GF-D8 (cell line): ENCODE results near the gene NACC1.

Source experiments
- DNase-seq: peaks from one replicate; lab custom pipeline; 2025; lab: John Stamatoyannopoulos, UW

The NACC1 gene

DNA sequence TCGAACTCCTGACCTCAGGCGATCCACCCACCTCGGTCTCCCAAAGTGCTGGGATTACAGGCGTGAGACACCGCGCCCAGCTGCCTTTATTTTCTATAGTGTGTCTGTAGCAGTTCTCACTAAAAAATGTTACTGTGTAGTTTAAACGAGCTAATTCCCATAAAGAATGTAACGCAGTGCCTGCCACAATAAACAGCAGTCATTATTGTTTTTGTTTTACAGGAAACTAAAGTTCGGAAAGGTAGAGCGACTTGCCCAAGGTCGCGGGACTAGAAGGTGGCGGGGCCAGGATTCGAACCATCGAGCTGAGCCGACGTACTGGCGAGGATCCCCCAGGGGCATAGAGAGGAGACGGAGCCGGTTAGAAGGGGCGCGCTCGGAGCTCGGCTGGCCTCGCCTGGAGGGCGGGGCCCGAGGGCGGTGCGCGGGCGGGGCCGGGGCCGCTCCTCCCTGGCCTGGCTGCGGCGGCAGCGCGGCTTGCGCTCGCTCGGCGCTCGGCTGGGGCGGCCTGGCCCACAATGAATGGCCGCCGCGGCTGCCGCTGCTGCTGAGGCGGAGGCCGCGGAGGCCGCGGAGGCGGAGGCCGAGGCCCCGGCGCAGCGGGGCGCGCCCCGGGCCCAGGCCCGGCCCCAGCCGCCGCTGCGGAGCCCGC, at the start of gene NACC1:
Gene NACC1, plus strand, starts transcription at position 493 of the 652 bp plus-strand sequence. CDS start 16,944 bp downstream, outside the sequence.
- DNase-seq = peak; percentile 80

DNA sequence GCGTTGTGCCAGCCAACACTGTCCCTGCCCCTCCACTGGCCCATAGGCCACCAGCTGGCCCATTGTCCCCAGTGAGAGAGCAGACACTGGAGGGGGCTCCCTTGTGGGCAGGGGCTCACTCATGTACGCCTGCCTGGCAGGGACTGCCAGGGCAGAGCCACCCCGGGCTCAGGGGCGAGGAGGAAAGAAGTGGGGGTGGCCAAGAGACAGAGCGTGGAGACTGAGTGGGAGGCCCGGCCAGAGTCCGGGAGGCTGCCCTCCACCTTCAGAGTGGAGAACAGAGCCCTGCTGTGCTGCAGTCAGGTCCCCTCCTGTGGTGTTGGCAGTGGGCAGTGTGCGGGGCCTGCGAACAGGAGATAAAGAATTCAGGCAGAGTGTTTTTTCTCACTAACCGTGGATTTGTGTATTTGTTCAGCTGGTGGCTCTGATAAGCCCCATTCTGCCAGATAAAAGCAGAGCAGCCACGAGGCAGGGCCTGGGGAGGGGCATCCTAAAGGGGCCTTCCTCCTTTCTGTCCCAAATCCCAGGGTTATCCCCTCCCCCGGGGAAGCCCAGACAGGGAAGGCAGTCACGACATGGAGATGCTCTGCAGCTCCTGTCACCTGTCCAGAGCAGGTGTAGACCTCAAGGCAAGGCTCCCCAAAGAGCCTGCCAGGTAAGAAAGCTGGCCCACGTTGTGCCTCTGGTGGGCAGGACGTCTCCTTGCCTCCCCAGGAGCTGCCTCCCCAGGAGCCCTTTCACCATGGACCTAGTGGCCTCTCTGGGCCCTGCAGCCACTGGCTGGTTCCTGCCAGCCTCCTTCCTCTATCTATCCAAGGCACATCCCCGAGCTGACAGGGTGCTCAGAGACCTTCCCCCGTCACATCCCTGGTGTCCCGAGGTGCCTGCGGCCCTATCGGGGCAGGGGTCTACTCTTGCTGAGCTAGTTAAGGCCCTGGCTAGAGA, 48.4 kb upstream of the NACC1 start:
- DNase-seq = no peak

DNA sequence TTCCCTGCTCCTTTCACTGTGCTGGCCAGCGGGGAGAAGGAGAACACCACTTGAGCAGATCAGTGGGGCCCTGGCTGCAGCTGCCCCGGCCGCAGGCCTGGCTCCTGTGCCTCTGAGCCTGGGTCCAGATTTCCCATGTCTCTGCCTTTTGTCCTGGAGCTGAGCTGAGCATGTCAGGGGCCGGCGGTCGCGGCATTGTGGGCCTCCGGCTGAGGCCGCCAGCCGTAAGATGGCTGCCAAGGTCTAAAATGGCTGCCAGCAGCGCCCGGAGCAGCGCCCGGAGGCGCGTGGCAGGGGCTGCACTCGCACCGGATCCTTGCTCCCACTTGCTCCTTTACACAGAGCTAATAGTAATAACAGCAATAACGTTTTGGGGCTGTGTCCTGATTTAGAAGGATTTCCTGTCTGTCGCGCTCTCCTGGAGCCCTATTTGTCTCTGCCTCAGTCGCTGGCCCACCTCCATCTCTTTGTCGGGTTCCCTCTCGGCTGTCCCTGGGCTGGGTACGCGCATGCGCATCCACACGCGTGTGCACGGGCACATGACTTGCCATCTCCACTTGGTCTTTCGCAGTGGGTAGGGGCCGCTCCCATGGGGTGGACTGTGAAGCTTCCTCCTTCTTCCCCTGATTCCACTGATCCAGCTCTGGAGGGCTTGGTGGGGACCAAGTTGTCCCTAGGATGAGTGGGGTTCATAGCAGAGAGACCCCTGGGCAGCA, 47.5 kb upstream of the NACC1 start:
- no peak for DNase-seq

DNA sequence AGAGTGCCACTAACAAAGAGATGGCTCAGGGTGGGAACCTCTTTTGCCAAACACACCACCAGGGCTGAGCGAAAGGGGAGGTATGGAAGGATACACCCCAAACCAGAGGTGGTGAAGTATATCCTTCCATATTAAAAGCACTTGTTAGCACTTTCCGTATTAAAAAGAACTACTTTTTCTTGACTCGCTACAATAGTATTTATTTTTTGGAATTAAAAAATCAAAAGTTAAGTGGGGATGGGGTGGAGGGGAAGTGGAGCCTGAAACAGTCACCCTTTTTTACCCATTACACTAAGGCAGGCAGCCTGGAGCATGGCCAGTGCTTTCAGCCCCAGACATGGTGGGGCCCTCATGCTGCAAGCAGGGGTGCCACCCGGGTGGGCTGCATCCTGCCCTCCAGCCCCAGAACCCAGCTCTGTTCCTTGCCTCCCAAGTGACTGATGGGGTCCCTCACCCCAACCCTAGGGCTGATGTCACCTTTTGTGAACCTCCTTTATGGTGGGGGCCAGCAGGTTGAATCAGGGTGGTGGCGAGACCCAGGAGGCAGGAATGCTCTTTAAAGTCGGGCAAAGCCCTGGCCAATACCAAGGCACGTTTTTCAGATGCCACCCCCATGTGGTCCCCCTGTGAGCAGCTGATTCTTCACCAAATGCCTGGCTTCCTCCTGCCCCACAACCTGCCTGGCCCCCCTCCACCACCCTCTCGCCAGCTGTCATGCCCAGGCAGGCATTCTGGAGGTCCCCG, 46.4 kb upstream of the NACC1 start:
- DNase-seq = no peak

DNA sequence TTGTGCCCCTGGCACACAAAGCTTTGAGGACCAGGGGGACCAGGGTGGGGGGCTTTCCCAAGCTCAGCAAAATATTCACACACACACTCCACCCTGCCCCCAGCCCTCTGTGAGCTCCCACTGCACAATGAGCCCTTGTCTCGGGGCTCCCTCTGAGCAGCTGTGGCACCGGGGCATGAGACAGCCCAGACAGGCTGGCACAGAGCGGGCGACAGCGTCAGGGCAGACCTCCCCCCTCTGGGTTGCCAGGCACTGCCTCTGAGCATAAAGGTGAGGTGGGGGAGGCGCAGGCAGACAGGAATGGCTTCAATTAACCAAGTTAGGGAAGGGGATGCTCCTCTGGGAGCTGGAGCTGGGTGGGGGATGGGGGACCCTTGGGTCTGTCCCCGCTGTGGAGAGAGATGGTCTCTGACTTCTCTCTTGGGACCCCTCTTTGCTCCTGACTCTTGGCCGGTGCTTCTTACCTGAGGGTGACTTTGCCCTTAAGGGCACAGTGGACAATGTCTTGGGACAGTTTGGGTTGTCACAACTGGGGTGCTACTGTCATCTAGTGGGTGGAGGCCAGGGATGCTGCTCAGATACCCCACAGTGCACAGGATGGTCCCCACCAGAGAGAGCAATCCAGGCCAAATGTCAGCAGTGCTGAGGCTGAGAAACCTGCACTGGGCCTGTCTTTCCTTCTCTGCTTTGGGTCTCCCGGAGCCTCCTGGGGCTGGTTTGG, 45.7 kb upstream of the NACC1 start:
- no peak for DNase-seq

DNA sequence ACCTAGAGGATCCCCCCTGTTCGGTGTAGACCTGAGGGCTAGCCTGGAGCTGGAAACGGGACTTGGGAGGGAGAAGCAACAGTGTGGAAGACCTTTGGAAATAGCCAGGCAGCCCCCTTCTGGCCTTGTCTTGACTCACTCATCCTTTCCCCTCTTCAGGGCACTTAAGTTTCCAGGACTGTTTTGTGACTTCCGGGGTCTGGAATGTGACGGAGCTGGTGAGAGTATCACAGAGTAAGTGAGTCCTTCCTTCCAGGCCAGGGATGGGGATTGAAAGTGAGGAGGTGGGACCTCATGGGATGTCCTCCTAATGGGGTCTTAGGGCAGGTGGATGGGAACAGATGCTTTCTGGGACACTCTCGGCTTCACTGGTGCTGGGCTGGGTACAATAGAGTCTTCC, 44.8 kb upstream of the NACC1 start:
- DNase-seq = no peak

DNA sequence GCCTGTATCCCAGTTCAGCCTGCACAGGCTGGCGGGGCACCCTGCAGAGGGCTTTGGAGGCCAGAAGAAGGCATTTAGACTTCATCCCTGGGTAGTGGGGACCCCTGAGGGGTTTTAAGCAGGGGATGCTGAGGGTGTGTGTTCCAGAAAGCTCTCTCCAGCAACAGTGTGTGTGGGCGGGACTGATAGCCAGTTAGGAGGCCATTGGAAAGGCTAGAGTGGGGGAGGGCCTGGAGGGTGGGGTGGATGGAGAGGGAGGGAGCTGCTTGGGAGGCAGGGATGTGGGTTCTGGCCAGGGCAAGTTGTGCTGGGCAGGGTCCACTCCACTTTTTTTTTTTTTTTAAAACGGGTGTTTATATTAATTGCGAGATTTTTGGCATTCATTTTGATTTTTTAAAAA, 43.7 kb upstream of the NACC1 start:
- DNase-seq = no peak

DNA sequence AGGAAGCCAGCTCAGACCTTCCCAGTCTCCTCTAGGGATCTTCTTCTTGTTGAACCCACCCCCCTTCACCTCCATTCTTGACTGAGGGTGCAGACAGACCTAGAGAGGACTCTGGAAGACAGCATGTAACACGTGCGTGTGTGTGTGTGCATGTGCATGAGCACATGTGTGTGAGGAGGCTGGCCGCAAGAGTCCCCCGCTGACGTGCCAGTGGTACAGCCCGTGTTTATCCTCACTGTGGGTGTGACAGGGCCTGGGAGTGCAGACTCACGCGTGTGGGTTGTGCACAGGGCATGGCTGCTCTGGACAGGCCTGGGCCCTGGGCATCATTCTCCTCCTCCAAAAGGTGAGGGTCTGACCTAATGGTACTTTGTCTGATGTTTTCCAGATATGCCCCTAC, 41.7 kb upstream of the NACC1 start:
- no peak for DNase-seq

DNA sequence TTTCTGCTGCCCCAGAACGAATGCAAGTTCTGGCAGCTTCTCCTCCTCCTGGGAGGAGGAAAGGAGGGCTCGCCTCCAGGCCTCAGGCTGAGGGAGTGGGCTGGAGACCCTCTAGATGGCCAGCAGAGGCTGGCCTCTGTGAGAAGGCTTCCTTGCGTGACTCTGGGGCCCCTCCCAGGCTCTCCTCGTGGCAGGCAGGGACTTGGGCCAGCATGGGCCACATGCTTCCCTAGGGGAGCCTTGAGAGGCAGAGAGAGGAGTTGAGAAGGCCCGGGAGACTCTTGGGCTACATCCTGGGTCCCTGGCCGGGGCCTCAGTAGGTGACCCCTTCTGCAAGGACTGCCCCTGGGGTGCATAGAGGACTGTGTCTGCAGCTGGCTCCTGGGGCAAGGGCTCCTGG, 41.3 kb upstream of the NACC1 start:
- no peak for DNase-seq

DNA sequence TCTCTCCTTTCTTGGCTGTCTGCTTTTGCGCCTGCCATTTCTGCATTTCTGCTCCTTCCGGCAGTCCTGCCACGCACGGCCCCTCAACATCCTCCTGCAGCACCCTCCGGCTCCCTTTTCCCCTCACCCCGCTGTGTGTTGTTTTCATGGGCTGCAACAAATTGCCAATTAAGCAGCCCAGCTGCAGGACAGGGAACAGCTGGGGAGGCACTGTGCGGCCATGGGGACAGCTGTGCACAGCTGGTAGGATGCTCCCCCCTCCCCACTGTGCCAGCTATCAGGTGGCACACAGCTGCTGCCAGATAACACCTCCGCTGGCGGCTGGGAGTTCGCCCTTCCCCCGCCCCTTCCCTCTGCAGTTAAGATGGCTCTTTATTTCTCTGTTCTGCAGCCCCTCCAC, 40.8 kb upstream of the NACC1 start:
- no peak for DNase-seq

DNA sequence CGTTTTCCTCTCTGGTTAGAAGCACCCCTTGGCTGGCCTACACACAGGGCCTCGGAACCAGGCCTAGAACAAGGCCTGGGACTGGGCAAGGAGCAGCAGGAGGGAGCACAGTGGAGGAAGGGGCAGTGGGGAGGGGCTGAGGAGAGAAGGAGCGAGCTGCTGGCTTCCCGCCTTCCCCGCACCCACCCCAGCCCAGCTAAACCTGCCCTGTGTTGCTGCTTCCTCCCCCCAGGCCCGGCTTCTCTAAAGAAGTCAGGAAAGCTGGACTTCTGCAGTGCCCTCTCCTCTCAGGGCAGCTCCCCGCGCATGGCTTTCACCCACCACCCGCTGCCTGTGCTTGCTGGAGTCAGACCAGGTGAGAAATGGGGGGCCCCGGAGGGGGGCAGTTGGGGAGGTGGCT, 39.7 kb upstream of the NACC1 start:
- no peak for DNase-seq

DNA sequence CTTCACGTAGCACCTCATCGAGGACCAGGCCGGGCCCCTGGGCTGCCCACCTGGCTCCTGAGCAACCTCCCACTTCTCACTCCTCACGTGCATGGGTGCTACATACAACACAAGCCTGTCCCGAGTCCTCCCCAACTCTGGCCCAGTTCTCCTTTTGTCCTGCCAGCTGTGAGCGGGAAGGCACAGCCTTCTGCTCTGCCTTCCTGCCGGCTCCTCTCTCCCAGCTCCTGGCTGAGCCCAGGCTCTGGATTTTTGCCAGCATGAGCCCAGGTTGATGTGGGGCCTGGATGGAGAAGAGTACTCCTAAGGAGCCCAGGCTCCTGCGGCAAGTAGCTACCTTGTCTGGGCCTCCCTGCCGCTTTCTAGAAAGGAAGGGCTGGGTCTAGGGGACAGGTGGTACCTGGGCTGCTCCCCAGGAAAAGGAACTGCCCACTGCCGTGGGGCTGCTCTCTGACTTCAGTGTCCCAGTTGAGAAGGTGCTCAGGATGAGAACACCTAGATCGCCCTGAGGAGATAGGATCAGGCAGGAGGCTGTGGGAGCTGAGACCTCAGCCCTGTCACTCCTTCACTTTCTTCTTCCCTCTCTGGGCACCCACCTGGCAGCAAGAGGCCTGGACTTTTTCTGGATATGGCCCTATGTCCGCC, 39.0 kb upstream of the NACC1 start:
- DNase-seq = no peak

DNA sequence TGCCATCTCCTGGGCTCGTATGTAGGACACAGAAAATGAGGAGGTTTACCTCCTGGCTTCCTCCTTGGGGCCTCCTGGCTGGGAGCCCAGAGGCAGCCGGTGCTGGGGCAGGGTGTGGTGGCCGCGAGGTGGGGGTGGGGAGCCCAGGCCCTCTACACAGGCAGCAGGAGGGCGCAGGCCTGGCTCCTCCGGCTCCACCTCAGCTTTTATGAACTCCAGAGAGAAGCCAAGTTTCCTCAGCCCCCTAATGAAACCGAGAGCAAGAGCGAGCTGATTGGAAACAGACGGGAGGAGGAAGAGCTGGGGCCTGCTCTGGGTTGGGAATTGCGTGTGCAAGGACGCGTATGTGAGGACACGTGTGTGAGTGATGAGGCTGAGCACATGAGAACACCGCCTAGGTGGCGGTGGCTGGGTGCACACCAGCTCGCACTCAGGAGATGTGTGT, 38.5 kb upstream of the NACC1 start:
- no peak for DNase-seq

DNA sequence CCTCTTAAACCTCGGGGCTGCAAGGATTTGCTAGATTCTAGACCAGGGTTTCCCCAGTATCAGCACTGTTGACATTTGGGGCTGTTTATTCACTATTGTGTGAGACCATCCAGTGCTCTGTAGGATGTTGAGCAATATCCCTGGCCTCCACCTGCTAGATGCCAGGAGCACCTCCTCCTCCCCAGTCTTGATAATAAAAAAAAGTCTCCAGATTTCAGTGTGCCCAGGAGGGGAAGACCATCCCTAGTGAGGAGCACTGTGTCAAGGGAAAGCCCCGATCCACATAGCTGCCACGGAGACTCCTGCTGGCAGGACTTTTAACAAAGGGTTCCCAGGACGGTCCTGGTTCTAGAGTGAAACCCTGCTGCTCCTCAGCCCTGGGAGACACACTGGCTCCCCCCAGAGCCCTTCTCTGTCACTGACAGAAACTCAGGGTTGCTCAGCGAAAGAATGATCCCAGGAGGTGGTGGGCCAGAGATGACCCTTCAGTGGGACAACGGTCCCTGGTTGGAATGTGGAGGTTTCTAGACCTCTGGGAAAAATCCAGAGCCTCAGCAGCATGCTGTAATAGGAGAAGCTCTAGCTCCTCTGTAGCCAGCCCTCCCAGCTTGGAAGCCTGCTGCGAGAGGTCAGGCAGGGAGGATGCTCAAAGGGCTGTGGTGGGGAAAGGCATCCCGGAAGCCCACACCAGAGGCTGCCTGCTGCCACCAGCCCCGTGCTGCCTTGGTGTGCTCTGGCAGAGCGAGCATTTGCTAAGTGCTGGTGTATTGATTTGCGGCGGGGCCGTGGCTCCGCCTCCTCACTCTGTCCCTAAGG, 35.7 kb upstream of the NACC1 start:
- no peak for DNase-seq

DNA sequence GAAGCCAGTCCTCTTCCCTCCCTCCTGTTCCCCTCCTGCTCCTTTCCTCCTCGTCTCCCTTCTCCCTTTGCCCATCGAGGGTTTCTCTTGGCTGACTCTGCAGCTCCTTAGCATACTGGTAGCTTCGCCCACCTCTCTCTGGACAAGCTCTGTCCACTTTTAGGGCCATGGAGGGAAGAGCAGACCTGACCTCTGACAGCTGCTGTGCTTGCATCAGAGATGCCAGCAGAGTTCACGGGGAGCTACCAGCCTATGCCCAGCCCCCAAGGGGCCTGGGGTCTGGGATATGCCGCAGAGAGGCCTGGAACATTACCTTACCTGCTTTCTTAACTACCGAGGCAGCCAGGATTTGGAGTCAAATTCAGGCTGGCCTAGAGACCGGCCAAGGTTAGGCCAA, 35.1 kb upstream of the NACC1 start:
- no peak for DNase-seq

DNA sequence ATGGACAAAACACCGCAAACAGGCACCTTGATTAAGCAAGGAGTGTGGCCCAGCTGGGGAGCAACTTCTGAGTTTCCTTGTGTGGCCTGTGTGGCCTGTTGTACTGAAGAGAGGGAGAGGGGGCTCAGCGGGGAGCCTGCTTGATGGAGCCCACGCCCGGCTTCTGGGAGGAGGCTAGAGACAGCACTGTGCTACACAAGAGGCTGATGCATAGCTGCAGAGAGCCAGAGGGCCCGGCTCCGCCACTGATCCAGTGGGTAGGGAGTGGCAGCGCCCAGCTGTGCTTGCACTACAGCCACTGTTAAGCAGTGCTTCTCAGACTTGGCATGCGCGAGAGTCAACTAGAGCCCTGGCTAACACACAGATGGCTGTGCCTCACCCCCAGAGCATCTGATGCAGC, 34.4 kb upstream of the NACC1 start:
- no peak for DNase-seq

DNA sequence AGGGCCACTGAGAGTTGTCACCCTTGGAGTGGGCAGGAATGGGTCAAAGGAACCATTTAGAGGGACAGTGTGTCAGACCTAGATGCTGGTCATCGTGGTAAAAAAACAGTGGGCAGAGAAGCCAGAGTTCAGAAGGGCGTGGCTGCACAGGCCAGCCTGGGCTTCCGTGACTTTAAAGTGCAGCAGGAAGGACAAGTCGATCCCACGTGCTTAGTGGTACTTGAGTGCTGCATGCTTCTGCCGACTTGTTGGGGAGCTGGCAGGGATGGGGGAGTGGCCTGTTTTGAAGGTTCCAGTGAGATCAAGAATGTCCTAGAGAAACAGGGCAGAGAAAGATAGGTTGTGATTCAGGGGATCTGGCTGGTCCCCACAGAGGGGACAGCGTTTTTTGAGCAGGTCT, 32.4 kb upstream of the NACC1 start:
- DNase-seq = no peak

DNA sequence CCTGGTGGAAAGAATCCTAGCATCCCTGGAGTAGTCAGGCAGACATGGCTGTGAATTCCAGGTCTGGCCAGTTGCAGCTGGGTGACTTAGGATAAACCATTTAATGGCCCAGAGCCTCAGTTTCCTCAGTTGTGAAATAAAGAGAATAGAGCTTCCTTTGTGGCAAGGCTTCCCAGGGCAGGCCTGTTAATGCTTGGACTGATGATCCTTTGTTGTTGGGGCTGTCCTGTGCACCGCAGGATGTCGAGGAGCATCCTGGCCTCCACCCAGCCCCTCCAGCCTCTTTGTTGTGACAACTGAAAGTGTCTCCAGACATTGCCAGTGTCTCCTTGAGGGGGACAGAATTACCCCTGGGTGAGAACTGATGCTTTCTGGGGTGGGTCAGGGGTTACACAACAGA, 31.7 kb upstream of the NACC1 start:
- no peak for DNase-seq

DNA sequence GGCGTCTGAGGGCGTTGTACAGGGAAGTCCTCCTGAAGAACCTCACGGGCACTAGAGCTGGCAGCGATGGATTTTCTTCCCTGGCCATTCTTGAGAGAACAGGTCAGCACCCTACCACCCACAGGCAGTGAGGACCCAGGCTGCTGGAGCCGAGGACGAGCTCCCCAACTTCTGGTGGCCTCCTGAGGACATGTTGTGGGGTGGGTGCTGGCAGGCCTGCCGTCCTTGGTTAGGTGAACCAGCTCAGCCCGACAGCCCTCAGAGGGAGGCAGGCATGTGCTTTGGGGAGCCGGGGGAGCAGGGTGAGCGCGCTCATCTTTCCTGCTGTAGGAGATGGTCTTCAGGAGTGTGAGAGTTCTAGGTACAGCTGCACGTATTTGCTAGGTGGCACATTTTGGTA, 30.8 kb upstream of the NACC1 start:
- DNase-seq = no peak
